A549 (cell line): Measurements from ENCODE around the gene ZNF346. TPM values are rescaled to one million over a fixed set of nuclear protein-coding genes. Genes with fewer than 3 reads are reported as not detected.

ENCODE experiments used
- ATAC-seq, 2 experiments: fragments of 200-7000 bp in 1 of 2; fragments of >200 bp in 1 of 2; cut with Nextera tagmentation in 1 of 2; cut with Tn5 transposase in 1 of 2; 3 replicates each; pipeline versions ENCODE4 v1.8.0 to v1.9.1; 2018 to 2020; ENCODE audit warnings: mild to moderate bottlenecking in 1 of 2, moderate library complexity in 1 of 2
- CTCF ChIA-PET: fragments of 300-600 bp; sonication (Branson Sonifier 250); formaldehyde crosslinking; extraction: SDS; loops from one replicate; lab custom pipeline; 2021; ENCODE audit warnings: antibody characterized with exemption, inconsistent platforms; lab: Yijun Ruan, JAX
- POLR2A ChIA-PET: fragments of 350-600 bp; formaldehyde crosslinking; extraction: SDS; loops from one replicate; lab custom pipeline; 2021; ENCODE audit warnings: antibody characterized with exemption, inconsistent platforms; lab: Yijun Ruan, JAX
- DNase-seq, 2 experiments: peaks; one replicate each; pipeline versions ENCODE4 v3.0.0 to v3.0.0-alpha.2; 2011 to 2016; ENCODE audit warnings: low read depth in 1 of 2, low spot score in 1 of 2
- FAIRE-seq: peaks from 2 replicates; lab custom pipeline; 2011; peaks lifted over from hg19 to GRCh38; lab: Jason Lieb, UNC
- H3K27ac ChIP-seq, 2 experiments: fragments of >200 bp; sonication (Bioruptor Twin); formaldehyde crosslinking; 3 replicates each; pipeline ENCODE4 v1.5.1; 2016 to 2017
- H3K4me1 ChIP-seq: fragments of >200 bp; sonication (Bioruptor Twin); formaldehyde crosslinking; 3 replicates; pipeline ENCODE4 v1.6.1; 2016
- H3K4me2 ChIP-seq: fragments of >200 bp; sonication (Bioruptor Twin); formaldehyde crosslinking; 3 replicates; pipeline ENCODE4 v1.6.1; 2016
- H3K4me3 ChIP-seq: fragments of >200 bp; sonication (Bioruptor Twin); formaldehyde crosslinking; 3 replicates; pipeline ENCODE4 v1.5.1; 2016
- H3K9me3 ChIP-seq: fragments of >200 bp; sonication (Bioruptor Twin); formaldehyde crosslinking; 3 replicates; pipeline ENCODE4 v1.6.1; 2016
- CHD4 ChIP-seq: fragments of 200-600 bp; sonication (generic); IDR thresholded peaks from 2 replicates; pipeline ENCODE4 v1.6.1; 2016; ENCODE audit warnings: antibody characterized with exemption, mild to moderate bottlenecking, borderline replicate concordance
- EHF ChIP-seq: fragments of 250-450 bp; sonication (Bioruptor Pico); IDR thresholded peaks from 2 replicates; pipeline ENCODE4 v1.5.0; 2020; ENCODE audit warnings: mild to moderate bottlenecking
- EP300 ChIP-seq, 2 experiments: fragments of >200 bp; sonication (Bioruptor Twin); formaldehyde crosslinking; IDR thresholded peaks; 2 replicates in 1 of 2; 3 replicates in 1 of 2; pipeline ENCODE4 v1.6.1; 2016 to 2017
- ESRRA ChIP-seq: fragments of 150-350 bp; IDR thresholded peaks from 2 replicates; pipeline ENCODE4 v1.6.1; 2014; ENCODE audit warnings: mild to moderate bottlenecking, low read length, borderline replicate concordance
- FOSB ChIP-seq: fragments of 250-450 bp; sonication (Bioruptor Pico); IDR thresholded peaks from 2 replicates; pipeline ENCODE4 v1.5.0; 2020; ENCODE audit warnings: mild to moderate bottlenecking, moderate library complexity
- FOSL2 ChIP-seq, 2 experiments: fragments of 450-650 bp in 1 of 2; fragments of >200 bp in 1 of 2; sonication (Bioruptor Twin) in 1 of 2; formaldehyde crosslinking; IDR thresholded peaks; 2 replicates each; pipeline versions ENCODE4 v1.5.0 to v1.6.1; 2016 to 2020; ENCODE audit warnings: mild to moderate bottlenecking in 1 of 2, moderate library complexity in 1 of 2
- FOXS1 ChIP-seq: fragments of 250-450 bp; sonication (Bioruptor Pico); IDR thresholded peaks from 2 replicates; pipeline ENCODE4 v1.5.0; 2020; ENCODE audit warnings: mild to moderate bottlenecking, moderate library complexity
- GATA3 ChIP-seq: IDR thresholded peaks from 2 replicates; pipeline ENCODE4 v1.6.1; 2012; ENCODE audit warnings: borderline replicate concordance
- JUN ChIP-seq, 2 experiments: fragments of >200 bp; sonication (Bioruptor Twin); formaldehyde crosslinking; IDR thresholded peaks; 2 replicates in 1 of 2; 3 replicates in 1 of 2; pipeline ENCODE4 v1.6.1; 2016 to 2017
- JUNB ChIP-seq: fragments of >200 bp; sonication (Bioruptor Twin); formaldehyde crosslinking; IDR thresholded peaks from 2 replicates; pipeline ENCODE4 v1.6.1; 2016
- KDM5A ChIP-seq: fragments of 200-600 bp; sonication (generic); IDR thresholded peaks from 2 replicates; pipeline ENCODE4 v1.6.1; 2016; ENCODE audit warnings: antibody characterized with exemption, mild to moderate bottlenecking
- MAZ ChIP-seq: fragments of 150-350 bp; IDR thresholded peaks from 2 replicates; pipeline ENCODE4 v1.6.1; 2014; ENCODE audit warnings: antibody characterized with exemption, low read depth, low read length, borderline replicate concordance
- MYC ChIP-seq: IDR thresholded peaks from 2 replicates; pipeline ENCODE4 v1.6.1; 2012; ENCODE audit warnings: mild to moderate bottlenecking, inconsistent platforms, low read length, improper control_type of control experiment, borderline replicate concordance
- NFE2L2 ChIP-seq: fragments of 150-350 bp; conservative IDR thresholded peaks from 2 replicates; pipeline ENCODE4 v1.6.1; 2014; ENCODE audit warnings: low read length
- NR3C1 ChIP-seq: fragments of >200 bp; sonication (Bioruptor Twin); formaldehyde crosslinking; IDR thresholded peaks from 3 replicates; pipeline ENCODE4 v1.6.1; 2017
- RARB ChIP-seq: fragments of 250-450 bp; sonication (Bioruptor Pico); IDR thresholded peaks from 2 replicates; pipeline ENCODE4 v1.8.0; 2021; ENCODE audit warnings: mild to moderate bottlenecking, moderate library complexity
- SMC3 ChIP-seq: fragments of >200 bp; sonication (Bioruptor Twin); formaldehyde crosslinking; IDR thresholded peaks from 3 replicates; pipeline ENCODE4 v1.6.1; 2018; ENCODE audit warnings: inconsistent platforms
- SREBF2 ChIP-seq: fragments of 450-650 bp; IDR thresholded peaks from 2 replicates; pipeline ENCODE4 v1.6.1; 2014; ENCODE audit warnings: mild to moderate bottlenecking, moderate library complexity
- TFCP2L1 ChIP-seq: fragments of 250-450 bp; sonication (Bioruptor Pico); IDR thresholded peaks from 2 replicates; pipeline ENCODE4 v1.5.0; 2021; ENCODE audit warnings: mild to moderate bottlenecking
- ZFP36 ChIP-seq: fragments of 450-650 bp; IDR thresholded peaks from 2 replicates; pipeline ENCODE4 v1.6.1; 2014; ENCODE audit warnings: borderline replicate concordance; ENCODE audit not compliant: partially characterized antibody
- WGBS: methylation state at CpG from one replicate; pipeline ENCODE4 v1.1.6; 2017; ENCODE audit errors: missing lambda C conversion rate; 5-methylcytosine and 5-hydroxymethylcytosine counted together
- polyA plus RNA-seq, 4 experiments: library from polyadenylated mRNA; depleted of rRNA in 3 of 4; stranded (reverse); fragments of >200 nt; fragmentation: RNase III in 1 of 4; extraction: RNeasy Plus Mini Kit Qiagen cat#74134 plus additional on column Dnase treatment in 1 of 4; gene quantifications; 2 replicates in 3 of 4; 3 replicates in 1 of 4; pipeline ENCODE4 v1.2.3, GENCODE V29; 2011 to 2017
- TF ChIP-seq, protein P1 (sequence below): fragments of >200 bp; sonication (Bioruptor Twin); formaldehyde crosslinking; IDR thresholded peaks from 3 replicates; pipeline ENCODE4 v1.6.1; 2016
- TF ChIP-seq, protein P2 (sequence below): IDR thresholded peaks from 2 replicates; pipeline ENCODE4 v1.6.1; 2012
- TF ChIP-seq, protein P3 (sequence below): fragments of >200 bp; sonication (Bioruptor Twin); formaldehyde crosslinking; IDR thresholded peaks from 3 replicates; pipeline ENCODE4 v1.5.1; 2016
- TF ChIP-seq, protein P4 (sequence below): fragments of >200 bp; sonication (Bioruptor Twin); formaldehyde crosslinking; IDR thresholded peaks from 2 replicates; pipeline ENCODE4 v1.6.1; 2016
- TF ChIP-seq, protein P5 (sequence below): IDR thresholded peaks from 2 replicates; pipeline ENCODE4 v1.6.1; 2012

Gene ZNF346
- polyA plus RNA-seq, 2 of the 4 experiments (the other 2 are of a cell fraction), result 13.5 to 14.1 TPM

DNA sequence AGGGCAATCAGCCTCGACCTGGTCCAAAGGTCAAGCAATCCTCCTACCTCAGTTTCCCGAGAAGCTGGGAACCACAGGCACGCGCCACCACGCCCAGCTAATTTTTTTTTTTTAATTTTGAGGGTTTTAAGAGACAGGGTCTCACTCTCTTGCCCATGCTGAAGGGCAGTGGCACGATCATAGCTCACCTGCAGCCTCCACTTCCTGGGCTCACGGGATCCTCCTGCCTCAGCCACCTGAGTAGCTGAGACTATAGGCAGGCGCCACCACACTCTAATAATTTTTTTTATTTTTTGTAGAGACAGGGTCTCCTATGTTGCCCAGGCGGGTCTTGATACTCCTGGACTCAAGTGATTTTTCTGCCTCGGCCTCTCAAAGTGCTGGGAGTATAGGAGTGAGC, 17.5 kb upstream of the ZNF346 start:
- CTCF ChIA-PET, result interaction anchor here (0.6 to 2.7 kb wide), 14 partner anchors 9 to 344 kb away, joined by 3 to 10 read pairs (median 3); no protein-coding TSS in a partner anchor
- H3K27ac ChIP-seq, result peak overlapping the region in 1 of 2 experiments; percentile 96; a peak in 3 of 6 replicates
- DNase-seq (no peak), FAIRE-seq (no peak), ATAC-seq (no peak)
- peaks cover 20% of the 10 kb centered on the region for H3K4me1 ChIP-seq
- POLR2A ChIA-PET, result interaction anchor here (1.1 kb wide), 1 partner anchor 12 kb away, joined by 3 read pairs; no protein-coding TSS in a partner anchor
- no peaks in the 10 kb centered on the region for H3K9me3 ChIP-seq
- no peak for TF ChIP-seq FOXS1
- no peak for TF ChIP-seq KDM5A
- TF ChIP-seq, protein P1, sequence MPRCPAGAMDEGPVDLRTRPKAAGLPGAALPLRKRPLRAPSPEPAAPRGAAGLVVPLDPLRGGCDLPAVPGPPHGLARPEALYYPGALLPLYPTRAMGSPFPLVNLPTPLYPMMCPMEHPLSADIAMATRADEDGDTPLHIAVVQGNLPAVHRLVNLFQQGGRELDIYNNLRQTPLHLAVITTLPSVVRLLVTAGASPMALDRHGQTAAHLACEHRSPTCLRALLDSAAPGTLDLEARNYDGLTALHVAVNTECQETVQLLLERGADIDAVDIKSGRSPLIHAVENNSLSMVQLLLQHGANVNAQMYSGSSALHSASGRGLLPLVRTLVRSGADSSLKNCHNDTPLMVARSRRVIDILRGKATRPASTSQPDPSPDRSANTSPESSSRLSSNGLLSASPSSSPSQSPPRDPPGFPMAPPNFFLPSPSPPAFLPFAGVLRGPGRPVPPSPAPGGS, result no peak
- TF ChIP-seq FOSL2 (IDR thresholded peaks at IDR 0.05), result no peak
- no peak for TF ChIP-seq FOSL2 (CRISPR knock-in tag; IDR thresholded peaks at IDR 0.05)
- no peak for TF ChIP-seq TFCP2L1 (CRISPR knock-in tag)
- no peak for TF ChIP-seq FOSB
- no peak for TF ChIP-seq GATA3
- 81% methylated on average over 10 of the region's 10 CpGs for WGBS
- H3K4me2 ChIP-seq, result peak overlapping the region; percentile 90
- H3K4me3 ChIP-seq, result peak overlapping the region; percentile 94

DNA sequence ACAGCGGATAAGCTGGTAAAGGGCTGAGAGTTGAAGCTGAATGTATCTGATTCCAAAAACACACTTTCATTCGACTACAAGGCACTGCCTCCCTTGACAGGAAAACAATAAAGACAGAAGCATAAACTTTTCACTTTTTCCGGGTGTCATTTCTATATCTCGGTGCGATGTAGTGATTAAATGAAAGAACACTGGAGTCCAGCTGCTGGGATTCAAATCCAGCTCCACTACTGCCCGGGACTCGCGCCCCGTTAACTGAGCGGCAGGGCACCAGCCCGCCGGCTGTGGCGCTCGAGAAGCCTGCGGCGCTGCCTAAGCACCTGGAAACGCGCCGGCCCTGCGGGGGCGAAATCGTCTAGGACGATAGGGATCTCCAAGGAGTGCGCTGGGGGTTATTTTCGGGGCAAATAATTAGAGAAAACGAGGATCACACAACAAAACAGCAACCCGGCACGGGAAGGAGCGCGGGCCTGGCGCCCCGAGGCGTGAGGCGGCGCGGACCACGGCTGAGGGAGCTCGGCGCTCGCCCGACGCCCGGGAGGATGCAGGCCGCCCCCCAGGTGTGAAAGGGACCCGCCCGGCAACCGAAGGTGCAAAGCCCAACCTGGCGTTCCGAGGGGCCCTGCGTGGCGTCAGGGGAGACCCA, 16.8 kb upstream of the ZNF346 start:
- ATAC-seq (peak; percentile 85 to 87), DNase-seq (peak; percentile 57 to 71), FAIRE-seq (no peak)
- H3K9me3 ChIP-seq, result no peaks in the 10 kb centered on the region
- 3% methylated on average over 43 of the region's 51 CpGs for WGBS
- TF ChIP-seq RARB (CRISPR knock-in tag) (no peak), SMC3 (no peak), JUNB (no peak), EP300 (IDR thresholded peaks at IDR 0.05) (no peak)
- TF ChIP-seq, protein P2, sequence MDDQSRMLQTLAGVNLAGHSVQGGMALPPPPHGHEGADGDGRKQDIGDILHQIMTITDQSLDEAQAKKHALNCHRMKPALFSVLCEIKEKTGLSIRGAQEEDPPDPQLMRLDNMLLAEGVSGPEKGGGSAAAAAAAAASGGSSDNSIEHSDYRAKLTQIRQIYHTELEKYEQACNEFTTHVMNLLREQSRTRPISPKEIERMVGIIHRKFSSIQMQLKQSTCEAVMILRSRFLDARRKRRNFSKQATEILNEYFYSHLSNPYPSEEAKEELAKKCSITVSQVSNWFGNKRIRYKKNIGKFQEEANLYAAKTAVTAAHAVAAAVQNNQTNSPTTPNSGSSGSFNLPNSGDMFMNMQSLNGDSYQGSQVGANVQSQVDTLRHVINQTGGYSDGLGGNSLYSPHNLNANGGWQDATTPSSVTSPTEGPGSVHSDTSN, result no peak
- TF ChIP-seq, protein P3, sequence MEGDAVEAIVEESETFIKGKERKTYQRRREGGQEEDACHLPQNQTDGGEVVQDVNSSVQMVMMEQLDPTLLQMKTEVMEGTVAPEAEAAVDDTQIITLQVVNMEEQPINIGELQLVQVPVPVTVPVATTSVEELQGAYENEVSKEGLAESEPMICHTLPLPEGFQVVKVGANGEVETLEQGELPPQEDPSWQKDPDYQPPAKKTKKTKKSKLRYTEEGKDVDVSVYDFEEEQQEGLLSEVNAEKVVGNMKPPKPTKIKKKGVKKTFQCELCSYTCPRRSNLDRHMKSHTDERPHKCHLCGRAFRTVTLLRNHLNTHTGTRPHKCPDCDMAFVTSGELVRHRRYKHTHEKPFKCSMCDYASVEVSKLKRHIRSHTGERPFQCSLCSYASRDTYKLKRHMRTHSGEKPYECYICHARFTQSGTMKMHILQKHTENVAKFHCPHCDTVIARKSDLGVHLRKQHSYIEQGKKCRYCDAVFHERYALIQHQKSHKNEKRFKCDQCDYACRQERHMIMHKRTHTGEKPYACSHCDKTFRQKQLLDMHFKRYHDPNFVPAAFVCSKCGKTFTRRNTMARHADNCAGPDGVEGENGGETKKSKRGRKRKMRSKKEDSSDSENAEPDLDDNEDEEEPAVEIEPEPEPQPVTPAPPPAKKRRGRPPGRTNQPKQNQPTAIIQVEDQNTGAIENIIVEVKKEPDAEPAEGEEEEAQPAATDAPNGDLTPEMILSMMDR, result peak; percentile 33
- peak overlapping the region; percentile 90 for H3K4me2 ChIP-seq
- POLR2A ChIA-PET, result interaction anchor here (0.7 to 1.1 kb wide), 2 partner anchors 11 to 42 kb away, joined by 3 to 4 read pairs; no protein-coding TSS in a partner anchor
- peak overlapping the region; percentile 94 for H3K4me3 ChIP-seq
- H3K27ac ChIP-seq, result peak overlapping the region; percentile 95 to 96
- H3K4me1 ChIP-seq, result peaks cover 20% of the 10 kb centered on the region
- CTCF ChIA-PET, result interaction anchor here (0.6 to 2.7 kb wide), 13 partner anchors 9 to 345 kb away, joined by 3 to 10 read pairs (median 4); partner anchors contain the start of gene FGFR4

DNA sequence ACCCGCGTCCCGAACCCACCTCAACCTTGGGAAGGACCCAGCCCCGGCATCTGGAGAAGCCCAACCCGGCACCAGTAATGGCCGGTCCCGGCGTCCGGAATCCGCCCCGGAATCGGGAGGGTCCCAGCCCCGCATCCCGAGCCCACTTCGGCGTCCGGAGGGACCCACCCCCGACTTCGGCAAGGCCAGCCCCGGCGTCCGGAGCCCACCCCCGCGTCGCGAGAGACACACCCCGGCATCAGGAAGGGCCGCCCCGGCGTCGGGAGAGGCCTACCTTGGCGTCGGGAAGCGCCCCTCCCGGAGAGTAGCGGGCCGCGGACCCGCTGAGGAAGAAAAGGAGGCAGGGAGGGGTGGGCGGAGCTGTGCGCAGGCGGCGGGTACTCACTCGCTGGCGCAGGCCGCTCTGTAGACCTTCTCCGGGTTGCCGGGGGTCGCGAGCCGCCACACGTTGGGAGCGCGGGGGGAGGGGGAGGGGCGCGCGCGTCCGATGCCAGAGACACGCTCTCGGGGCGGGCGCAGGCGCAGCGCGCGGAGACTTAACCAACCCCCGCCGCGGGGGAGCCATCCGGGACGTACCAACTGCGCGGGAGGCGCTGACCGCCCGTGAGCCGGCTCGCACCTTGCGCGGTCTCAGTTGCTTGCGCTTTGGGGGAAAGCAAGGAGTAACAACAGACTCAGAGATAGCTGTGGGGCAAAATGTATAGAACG, 16.1 kb upstream of the ZNF346 start, which contains the start of gene UIMC1:
UIMC1 (minus strand) TSS at position 515 of the 708 bp plus-strand sequence. CDS start 24,164 bp downstream, outside the sequence.
- peak; percentile 73 to 97 for DNase-seq
- CTCF ChIA-PET, result interaction anchor here (0.9 to 2.7 kb wide), 8 partner anchors 9 to 81 kb away, joined by 3 to 10 read pairs (median 4); partner anchors contain the start of gene FGFR4
- under 1% methylated on average over 17 of the region's 83 CpGs for WGBS
- H3K27ac ChIP-seq, result peak within 1 kb of the TSS; percentile 95 to 96
- no peaks in the 10 kb centered on the region for H3K9me3 ChIP-seq
- H3K4me2 ChIP-seq, result peak within 1 kb of the TSS; percentile 90
- peak; percentile 87 to 91 for ATAC-seq
- H3K4me1 ChIP-seq, result peaks cover 20% of the 10 kb centered on the region
- no peak for FAIRE-seq
- POLR2A ChIA-PET, result interaction anchor here (0.7 to 1.1 kb wide), 3 partner anchors 11 to 42 kb away, joined by 3 to 6 read pairs (median 4); no protein-coding TSS in a partner anchor
- H3K4me3 ChIP-seq, result peak within 1 kb of the TSS; percentile 94
- TF ChIP-seq MYC (peak; percentile 85), JUN (IDR thresholded peaks at IDR 0.05) (peak; percentile 66 to 86; a peak in 4 of 5 replicates), MAZ (no peak), NR3C1 (no peak), KDM5A (no peak), ZFP36 (no peak), EHF (no peak), NFE2L2 (no peak), SREBF2 (no peak), CHD4 (no peak), ESRRA (no peak), TFCP2L1 (CRISPR knock-in tag) (no peak)
- TF ChIP-seq, protein P4, sequence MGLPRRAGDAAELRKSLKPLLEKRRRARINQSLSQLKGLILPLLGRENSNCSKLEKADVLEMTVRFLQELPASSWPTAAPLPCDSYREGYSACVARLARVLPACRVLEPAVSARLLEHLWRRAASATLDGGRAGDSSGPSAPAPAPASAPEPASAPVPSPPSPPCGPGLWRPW, result no peak
- TF ChIP-seq, protein P5, sequence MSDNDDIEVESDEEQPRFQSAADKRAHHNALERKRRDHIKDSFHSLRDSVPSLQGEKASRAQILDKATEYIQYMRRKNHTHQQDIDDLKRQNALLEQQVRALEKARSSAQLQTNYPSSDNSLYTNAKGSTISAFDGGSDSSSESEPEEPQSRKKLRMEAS, result peak; percentile 94
